A673 (cell line): ENCODE results near the gene PTCH2.

Experiments
- CTCF ChIP-seq: fragments of 300-800, 200-600 bp; sonication (generic); conservative IDR thresholded peaks from 2 replicates; pipeline ENCODE4 v1.5.1; 2017; ENCODE audit warnings: low read depth, mild to moderate bottlenecking, antibody characterized with exemption, low read length, moderate library complexity, mixed read lengths
- EZH2 ChIP-seq: fragments of 200-600 bp; sonication (generic); IDR thresholded peaks from 2 replicates; pipeline ENCODE4 v1.6.1; 2017; ENCODE audit warnings: borderline replicate concordance, low read depth, mild to moderate bottlenecking, mixed read lengths, antibody characterized with exemption, low read length; ENCODE audit not compliant: poor library complexity, severe bottlenecking

- TF ChIP-seq CTCF: no peak
- TF ChIP-seq EZH2: no peak
These were observed 59.4 kb downstream of the PTCH2 start for GRCh38 chr1:44783697-44784093.
